GM21390 (cell line): Measurements from ENCODE around the gene TATDN2.
"Not testable (repeated sequence)": the region's sequence is repeated elsewhere in the genome, so short reads cannot be mapped to it uniquely, and the experiment has no call there.

Source experiments
- ATAC-seq: cut with Tn5 transposase; IDR thresholded peaks from one replicate; pipeline ENCODE4 v1.9.1; 2021; ENCODE audit not compliant: unreplicated experiment

The TATDN2 gene

GRCh38 chr3:10268930-10269329, 20.7 kb downstream of the TATDN2 start:
- no peak for ATAC-seq

- ATAC-seq, result no peak
Measured at GRCh38 chr3:10269443-10269842, 21.2 kb downstream of the TATDN2 start.

- ATAC-seq, result not testable (repeated sequence)
Measured at GRCh38 chr3:10272476-10272875, 24.2 kb downstream of the TATDN2 start.

- ATAC-seq, result no peak
Measured at GRCh38 chr3:10272977-10273376, 24.7 kb downstream of the TATDN2 start.

GRCh38 chr3:10273702-10274305, 25.5 kb downstream of the TATDN2 start:
- no peak for ATAC-seq

GRCh38 chr3:10274601-10275000, 26.3 kb downstream of the TATDN2 start:
- ATAC-seq, result no peak

- ATAC-seq, result no peak
Measured at GRCh38 chr3:10277115-10277625, 28.9 kb downstream of the TATDN2 start.

- no peak for ATAC-seq
Measured at GRCh38 chr3:10278501-10278900, 30.2 kb downstream of the TATDN2 start.

GRCh38 chr3:10279384-10280176, 31.3 kb downstream of the TATDN2 start:
- ATAC-seq, result no peak

GRCh38 chr3:10280177-10280529, 31.9 kb downstream of the TATDN2 start:
- ATAC-seq, result no peak

- no peak for ATAC-seq
Measured at GRCh38 chr3:10280571-10280970, 32.3 kb downstream of the TATDN2 start.

GRCh38 chr3:10281951-10282350, 33.7 kb downstream of the TATDN2 start:
- no peak for ATAC-seq

GRCh38 chr3:10283638-10284037, 35.4 kb downstream of the TATDN2 start:
- ATAC-seq, result no peak

- no peak for ATAC-seq
Measured at GRCh38 chr3:10284496-10284895, 36.2 kb downstream of the TATDN2 start.

GRCh38 chr3:10285272-10286132, 37.2 kb downstream of the TATDN2 start:
- no peak for ATAC-seq

- ATAC-seq, result no peak
Measured at GRCh38 chr3:10286133-10286524, 37.9 kb downstream of the TATDN2 start.

GRCh38 chr3:10286596-10287295, 38.5 kb downstream of the TATDN2 start:
- no peak for ATAC-seq

- ATAC-seq, result no peak
Measured at GRCh38 chr3:10287936-10288574, 39.8 kb downstream of the TATDN2 start.

- ATAC-seq, result no peak
Measured at GRCh38 chr3:10288575-10288960, 40.3 kb downstream of the TATDN2 start.

- no peak for ATAC-seq
Measured at GRCh38 chr3:10289077-10289476, 40.8 kb downstream of the TATDN2 start.
